ENCODE data around the gene EPAS1. TPM values are rescaled to one million over a fixed set of nuclear protein-coding genes. Genes with fewer than 3 reads are reported as not detected.

Gene EPAS1
- total RNA-seq, 6 experiments from 2014 or later = 101 to 232 (median 170) TPM

DNA sequence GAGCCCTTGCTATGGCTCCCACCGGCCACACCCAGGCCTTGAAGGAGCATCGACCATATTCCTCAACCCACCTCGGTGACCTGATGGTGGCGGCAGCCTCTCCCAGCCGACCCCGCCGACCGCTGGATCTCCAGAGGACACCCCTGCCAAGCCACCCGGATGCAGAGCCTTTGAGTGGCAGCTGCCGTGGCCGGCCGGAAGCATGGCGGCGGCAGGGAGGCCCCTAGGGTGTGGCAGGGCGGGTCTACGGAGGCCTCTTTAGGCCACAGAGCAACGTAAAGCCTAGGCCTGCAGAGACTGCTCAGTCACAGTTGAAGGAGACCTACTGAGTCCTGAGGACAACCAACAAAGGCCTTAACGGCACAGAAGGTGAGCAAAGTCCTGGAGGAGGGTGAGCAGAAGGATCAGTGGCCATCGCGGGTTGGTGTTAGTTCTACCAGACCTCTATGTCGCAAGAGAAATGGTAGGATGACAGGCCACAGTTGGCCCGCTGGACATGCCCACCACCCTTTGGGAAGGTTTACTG, 131.8 kb downstream of the EPAS1 start:
- no peak overlapping the region for H3K4me3 ChIP-seq
- ATAC-seq (no peak), DNase-seq (no peak)
- TF ChIP-seq, protein P1, sequence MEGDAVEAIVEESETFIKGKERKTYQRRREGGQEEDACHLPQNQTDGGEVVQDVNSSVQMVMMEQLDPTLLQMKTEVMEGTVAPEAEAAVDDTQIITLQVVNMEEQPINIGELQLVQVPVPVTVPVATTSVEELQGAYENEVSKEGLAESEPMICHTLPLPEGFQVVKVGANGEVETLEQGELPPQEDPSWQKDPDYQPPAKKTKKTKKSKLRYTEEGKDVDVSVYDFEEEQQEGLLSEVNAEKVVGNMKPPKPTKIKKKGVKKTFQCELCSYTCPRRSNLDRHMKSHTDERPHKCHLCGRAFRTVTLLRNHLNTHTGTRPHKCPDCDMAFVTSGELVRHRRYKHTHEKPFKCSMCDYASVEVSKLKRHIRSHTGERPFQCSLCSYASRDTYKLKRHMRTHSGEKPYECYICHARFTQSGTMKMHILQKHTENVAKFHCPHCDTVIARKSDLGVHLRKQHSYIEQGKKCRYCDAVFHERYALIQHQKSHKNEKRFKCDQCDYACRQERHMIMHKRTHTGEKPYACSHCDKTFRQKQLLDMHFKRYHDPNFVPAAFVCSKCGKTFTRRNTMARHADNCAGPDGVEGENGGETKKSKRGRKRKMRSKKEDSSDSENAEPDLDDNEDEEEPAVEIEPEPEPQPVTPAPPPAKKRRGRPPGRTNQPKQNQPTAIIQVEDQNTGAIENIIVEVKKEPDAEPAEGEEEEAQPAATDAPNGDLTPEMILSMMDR (IDR thresholded peaks at IDR 0.05) = no peak
- TF ChIP-seq POLR2A (IDR thresholded peaks at IDR 0.05) = no peak
- H3K4me1 ChIP-seq = no peaks in the 10 kb centered on the region
- H3K9me3 ChIP-seq = no peaks in the 10 kb centered on the region
- H3K36me3 ChIP-seq = no peaks in the 10 kb centered on the region
- intact Hi-C loops (cut with DNase I) = no loop called here
- 93% methylated on average over 4 of the region's 22 CpGs for WGBS (ENCODE audit: insufficient coverage, low coverage, low lambda C conversion rate, missing lambda C conversion rate)
- no peaks in the 10 kb centered on the region for H3K27me3 ChIP-seq
- H3K27ac ChIP-seq = no peak overlapping the region

DNA sequence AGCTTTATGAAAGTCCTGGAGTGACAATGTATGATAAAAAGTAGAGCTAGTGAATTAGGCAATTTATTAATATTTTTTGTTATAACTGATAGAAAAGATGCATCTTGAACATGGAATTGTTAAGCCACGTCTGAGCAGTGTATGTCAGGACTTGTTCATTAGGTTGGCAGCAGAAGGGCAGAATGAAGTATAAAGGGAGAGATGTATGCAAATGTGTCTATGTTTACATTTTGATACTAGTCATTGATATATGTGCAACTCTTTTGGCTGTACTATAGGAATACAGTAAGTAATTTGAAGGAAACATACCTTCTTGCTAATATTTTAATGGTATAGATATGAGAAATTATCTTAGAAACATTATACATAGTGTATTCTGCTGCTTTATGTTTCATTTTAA, 133.2 kb downstream of the EPAS1 start:
- intact Hi-C loops (cut with DNase I) = no loop called here
- DNase-seq = no peak

DNA sequence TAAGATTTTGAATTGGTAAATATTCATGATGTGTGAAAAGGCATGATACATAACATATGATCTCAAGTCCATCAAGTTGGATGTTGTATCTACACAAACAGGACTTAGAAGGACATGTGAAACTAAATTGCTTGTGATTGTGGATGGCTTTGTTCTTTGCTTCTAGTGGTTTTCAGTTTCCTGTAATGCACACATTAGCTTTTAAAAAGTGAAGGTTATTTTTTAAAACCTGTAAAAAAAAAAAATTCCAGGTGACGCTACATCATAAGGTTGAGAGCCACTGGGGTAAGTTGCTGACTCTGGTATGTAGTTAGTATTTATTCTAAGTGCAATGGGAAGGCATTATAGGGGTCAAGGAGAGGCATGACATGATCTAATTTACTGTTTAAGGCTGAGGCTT, 133.8 kb downstream of the EPAS1 start:
- no peaks in the 10 kb centered on the region for H3K27me3 ChIP-seq
- H3K9me3 ChIP-seq = no peaks in the 10 kb centered on the region
- TF ChIP-seq, protein P1 (IDR thresholded peaks at IDR 0.05) = no peak
- no peak for TF ChIP-seq POLR2A (IDR thresholded peaks at IDR 0.05)
- WGBS (ENCODE audit: insufficient coverage, low coverage, low lambda C conversion rate, missing lambda C conversion rate) = 93% methylated on average over 1 of the region's 1 CpG
- no peak overlapping the region for H3K4me3 ChIP-seq
- ATAC-seq = no peak
- intact Hi-C loops (cut with DNase I) = no loop called here
- H3K27ac ChIP-seq = no peak overlapping the region
- no peaks in the 10 kb centered on the region for H3K36me3 ChIP-seq
- no peaks in the 10 kb centered on the region for H3K4me1 ChIP-seq
- DNase-seq = no peak

More for the DNA sequence above, 133.2 kb downstream of the EPAS1 start:
- 53% methylated on average over 1 of the region's 1 CpG for WGBS (ENCODE audit: insufficient coverage, low coverage, low lambda C conversion rate, missing lambda C conversion rate)
- Histone ChIP-seq H3K36me3 (no peaks in the 10 kb centered on the region), H3K4me1 (no peaks in the 10 kb centered on the region), H3K9me3 (no peaks in the 10 kb centered on the region), H3K4me3 (no peak overlapping the region), H3K27me3 (no peaks in the 10 kb centered on the region), H3K27ac (no peak overlapping the region)
- no peak for TF ChIP-seq POLR2A (IDR thresholded peaks at IDR 0.05)
- TF ChIP-seq, protein P1 (IDR thresholded peaks at IDR 0.05) = no peak
- ATAC-seq = no peak

DNA sequence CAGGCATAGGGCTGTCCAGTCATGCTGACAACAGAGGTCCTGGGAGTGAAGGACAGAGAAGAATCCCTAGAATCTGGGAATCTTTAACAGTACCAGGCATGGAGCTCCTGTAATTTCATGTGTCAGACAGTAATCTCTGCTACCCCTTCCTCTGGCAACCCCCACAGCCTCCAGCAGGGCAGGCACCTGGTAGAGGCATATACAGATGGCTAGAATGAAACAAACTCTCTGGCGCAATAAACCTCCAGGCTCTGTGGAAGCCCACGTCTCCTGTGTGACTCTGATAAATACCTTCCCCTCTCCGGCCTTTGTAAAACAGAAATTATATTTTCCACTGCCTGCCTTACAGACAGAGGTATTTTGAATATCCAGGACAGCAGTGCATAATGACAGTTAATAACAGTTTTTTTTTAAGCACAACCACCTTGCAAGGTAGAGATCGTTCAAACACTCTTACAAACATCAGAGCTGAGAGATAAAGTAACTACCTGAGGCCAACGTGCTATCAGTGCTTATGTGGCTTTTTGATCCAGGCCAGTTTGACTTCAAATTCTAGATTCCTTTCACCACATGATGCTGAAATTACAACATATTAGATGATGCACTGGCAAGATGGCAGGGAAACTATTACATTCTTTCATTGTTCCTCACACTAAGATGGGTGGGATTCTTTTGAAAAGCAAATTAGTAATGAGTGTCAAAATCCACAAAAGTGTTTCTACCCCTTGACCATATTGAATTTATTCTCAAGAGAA, 134.5 kb downstream of the EPAS1 start:
- Histone ChIP-seq H3K36me3 (no peaks in the 10 kb centered on the region), H3K4me1 (no peaks in the 10 kb centered on the region), H3K27me3 (no peaks in the 10 kb centered on the region), H3K9me3 (no peaks in the 10 kb centered on the region), H3K4me3 (no peak overlapping the region), H3K27ac (no peak overlapping the region)
- intact Hi-C loops (cut with DNase I) = no loop called here
- DNase-seq = no peak
- no peak for ATAC-seq
- 60% methylated on average over 5 of the region's 5 CpGs for WGBS (ENCODE audit: insufficient coverage, low coverage, low lambda C conversion rate, missing lambda C conversion rate)
- TF ChIP-seq POLR2A (IDR thresholded peaks at IDR 0.05) = no peak
- TF ChIP-seq, protein P1 (IDR thresholded peaks at IDR 0.05) = no peak
